A673 (cell line): ENCODE results near the gene PLCL1. TPM values are rescaled to one million over a fixed set of nuclear protein-coding genes. Genes with fewer than 3 reads are reported as not detected.

Experiments used
- BruUV-seq: library from RNA; stranded (reverse); fragments of 400-500 nt; replicated peaks from 2 replicates; lab custom pipeline; 2021; lab: Mats Ljungman, UMichigan
- CTCF ChIA-PET: fragments of 300-600 bp; sonication (Branson Sonifier 250); formaldehyde crosslinking; loops from one replicate; lab custom pipeline; 2022; ENCODE audit warnings: antibody characterized with exemption; lab: Charles Lee
- POLR2A ChIA-PET: fragments of 300-600 bp; sonication (Branson Sonifier 250); formaldehyde crosslinking; loops from one replicate; lab custom pipeline; 2022; ENCODE audit warnings: antibody characterized with exemption; ENCODE audit not compliant: low non-redundant PET; lab: Charles Lee
- DNase-seq: peaks from one replicate; pipeline ENCODE4 v3.0.0-alpha.2; 2015; ENCODE audit warnings: low spot score
- H3K27ac ChIP-seq: fragments of 200-600 bp; sonication (generic); 2 replicates; pipeline ENCODE4 v1.5.1; 2016; ENCODE audit warnings: mixed run types, low read depth, mild to moderate bottlenecking, mixed read lengths, antibody characterized with exemption, low read length; ENCODE audit not compliant: poor library complexity, severe bottlenecking
- H3K27me3 ChIP-seq: fragments of 200-600 bp; sonication (generic); replicated peaks from 2 replicates; pipeline ENCODE4 v1.6.1; 2017; ENCODE audit warnings: mixed run types, low read depth, mild to moderate bottlenecking, mixed read lengths, antibody characterized with exemption, low read length; ENCODE audit not compliant: insufficient read depth, poor library complexity
- H3K36me3 ChIP-seq: fragments of 200-600 bp; sonication (generic); 2 replicates; pipeline ENCODE4 v1.6.1; 2016; ENCODE audit warnings: mixed run types, mild to moderate bottlenecking, mixed read lengths, antibody characterized with exemption, low read length; ENCODE audit not compliant: insufficient read depth, poor library complexity, severe bottlenecking
- H3K4me1 ChIP-seq: fragments of 200-600 bp; sonication (generic); 2 replicates; pipeline ENCODE4 v1.6.1; 2017; ENCODE audit warnings: mixed run types, mild to moderate bottlenecking, mixed read lengths, antibody characterized with exemption, low read length; ENCODE audit not compliant: insufficient read depth, poor library complexity, severe bottlenecking
- H3K4me3 ChIP-seq: fragments of 200-600 bp; sonication (generic); 2 replicates; pipeline ENCODE4 v1.5.1; 2016; ENCODE audit warnings: low read depth, mixed run types, mild to moderate bottlenecking, mixed read lengths, low read length; ENCODE audit not compliant: poor library complexity, severe bottlenecking
- H3K9me3 ChIP-seq: fragments of 200-600 bp; sonication (generic); 2 replicates; pipeline ENCODE4 v1.6.1; 2016; ENCODE audit warnings: mixed run types, low read depth, mild to moderate bottlenecking, mixed read lengths, antibody characterized with exemption, low read length; ENCODE audit not compliant: poor library complexity, severe bottlenecking
- CTCF ChIP-seq: fragments of 300-800, 200-600 bp; sonication (generic); conservative IDR thresholded peaks from 2 replicates; pipeline ENCODE4 v1.5.1; 2017; ENCODE audit warnings: low read depth, mild to moderate bottlenecking, antibody characterized with exemption, low read length, moderate library complexity, mixed read lengths
- EZH2 ChIP-seq: fragments of 200-600 bp; sonication (generic); IDR thresholded peaks from 2 replicates; pipeline ENCODE4 v1.6.1; 2017; ENCODE audit warnings: borderline replicate concordance, low read depth, mild to moderate bottlenecking, mixed read lengths, antibody characterized with exemption, low read length; ENCODE audit not compliant: poor library complexity, severe bottlenecking
- intact Hi-C: fragments of 100-400 bp; cut with micrococcal nuclease; formaldehyde crosslinking; loops from one replicate; pipeline ENCODE4 v1.10.0; 2022; ENCODE audit not compliant: unreplicated experiment
- total RNA-seq: library from RNA; stranded (reverse); gene quantifications from 2 replicates; pipeline ENCODE4 v1.2.3, GENCODE V29; 2021

Gene PLCL1
- total RNA-seq, 1 experiment from 2014 or later: not detected

GRCh38 chr2:197944416-197945096 is 140.2 kb downstream of the PLCL1 start:
- intact Hi-C loops: no loop called here
- Histone ChIP-seq H3K36me3 (no peaks in the 10 kb centered on the region), H3K27ac (no peak overlapping the region), H3K9me3 (no peaks in the 10 kb centered on the region), H3K4me1 (no peaks in the 10 kb centered on the region), H3K4me3 (no peak overlapping the region), H3K27me3 (no peaks in the 10 kb centered on the region)
- ChIA-PET POLR2A (no interaction called here), CTCF (no interaction called here)
- no TSS peak for BruUV-seq
- DNase-seq: no peak
- no peak for TF ChIP-seq CTCF
- no peak for TF ChIP-seq EZH2

DNA sequence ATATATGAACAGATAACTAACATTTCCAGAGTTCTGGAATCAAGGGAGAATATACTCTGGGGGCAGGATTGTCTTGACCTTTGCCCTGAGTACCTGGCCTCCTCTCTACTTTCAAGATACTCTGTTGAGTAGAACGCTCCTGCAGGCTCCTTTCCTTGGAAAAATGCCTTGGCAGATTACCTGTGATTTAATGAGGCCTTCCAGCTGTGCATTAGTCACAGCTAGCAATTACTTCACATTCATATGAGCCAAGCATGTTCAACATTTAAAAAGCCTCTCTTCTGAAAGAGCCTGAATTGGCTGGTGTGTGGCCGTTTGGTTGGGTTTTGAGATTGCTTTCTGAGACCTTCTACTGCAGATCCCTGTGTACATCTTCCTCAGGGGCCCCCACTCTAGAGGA is 142.2 kb downstream of the PLCL1 start:
- no peaks in the 10 kb centered on the region for H3K9me3 ChIP-seq
- H3K36me3 ChIP-seq: no peaks in the 10 kb centered on the region
- no TSS peak for BruUV-seq
- H3K4me3 ChIP-seq: no peak overlapping the region
- ChIA-PET CTCF (no interaction called here), POLR2A (interaction anchor here (0.7 kb wide), 1 partner anchor 68 kb away, joined by 4 read pairs; no protein-coding TSS in a partner anchor)
- DNase-seq: no peak
- no peak for TF ChIP-seq EZH2
- TF ChIP-seq CTCF: no peak
- intact Hi-C loops: no loop called here
- no peaks in the 10 kb centered on the region for H3K27me3 ChIP-seq
- H3K4me1 ChIP-seq: no peaks in the 10 kb centered on the region
- H3K27ac ChIP-seq: no peak overlapping the region

GRCh38 chr2:197947219-197947757 is 142.9 kb downstream of the PLCL1 start:
- H3K27me3 ChIP-seq: no peaks in the 10 kb centered on the region
- no peak for TF ChIP-seq CTCF
- TF ChIP-seq EZH2: no peak
- ChIA-PET CTCF (no interaction called here), POLR2A (interaction anchor here (0.7 kb wide), 1 partner anchor 68 kb away, joined by 4 read pairs; no protein-coding TSS in a partner anchor)
- DNase-seq: no peak
- no peak overlapping the region for H3K4me3 ChIP-seq
- no TSS peak for BruUV-seq
- no peaks in the 10 kb centered on the region for H3K4me1 ChIP-seq
- no peak overlapping the region for H3K27ac ChIP-seq
- no peaks in the 10 kb centered on the region for H3K36me3 ChIP-seq
- no peaks in the 10 kb centered on the region for H3K9me3 ChIP-seq
- intact Hi-C loops: no loop called here
